Caki2 (cell line): ENCODE results near the gene BPIFB2. TPM values are rescaled to one million over a fixed set of nuclear protein-coding genes. Genes with fewer than 3 reads are reported as not detected.

Experiments used
- DNase-seq: peaks from one replicate; pipeline ENCODE4 v3.0.0-alpha.2; 2015; ENCODE audit warnings: low read depth
- in situ Hi-C: cut with HindIII; loops from 2 replicates; pipeline ENCODE4 v1.10.0; 2016; ENCODE audit warnings: low sequenced_read_pairs, low pct_unique_long_range_greater_than_20kb, mixed read lengths
- total RNA-seq: library from RNA; depleted of rRNA; stranded (reverse); fragments of >200 nt; shearing (Covaris generic); gene quantifications from 2 replicates; pipeline ENCODE4 v1.2.3, GENCODE V29; 2014; ENCODE audit warnings: low replicate concordance; rRNA removed

The BPIFB2 gene
- total RNA-seq, 1 experiment from 2014 or later = not detected

DNA sequence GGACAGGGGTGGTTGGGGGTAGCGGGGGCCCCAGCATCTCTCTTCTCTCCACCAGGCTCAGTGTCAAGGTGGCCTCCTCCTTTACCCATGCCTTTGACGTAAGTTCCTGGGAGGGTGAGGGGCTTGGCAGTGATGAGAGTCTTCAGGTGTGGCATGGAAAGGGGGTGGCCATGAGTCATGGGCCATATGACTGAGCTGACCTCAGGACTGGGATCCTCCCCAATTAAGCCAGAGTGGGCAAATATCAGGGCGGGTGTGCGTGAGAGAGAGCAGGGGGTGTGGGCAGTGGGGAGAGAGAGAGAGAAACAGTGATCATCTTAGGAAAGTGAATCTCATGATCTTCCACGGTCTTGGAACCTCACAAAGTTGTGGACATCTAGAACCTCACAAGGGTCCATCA is 63.7 kb downstream of the BPIFB2 start:
- in situ Hi-C loops = loop anchor here (10.0 kb wide), 1 partner anchor 146 kb away; no protein-coding TSS in a partner anchor
- DNase-seq = no peak

DNA sequence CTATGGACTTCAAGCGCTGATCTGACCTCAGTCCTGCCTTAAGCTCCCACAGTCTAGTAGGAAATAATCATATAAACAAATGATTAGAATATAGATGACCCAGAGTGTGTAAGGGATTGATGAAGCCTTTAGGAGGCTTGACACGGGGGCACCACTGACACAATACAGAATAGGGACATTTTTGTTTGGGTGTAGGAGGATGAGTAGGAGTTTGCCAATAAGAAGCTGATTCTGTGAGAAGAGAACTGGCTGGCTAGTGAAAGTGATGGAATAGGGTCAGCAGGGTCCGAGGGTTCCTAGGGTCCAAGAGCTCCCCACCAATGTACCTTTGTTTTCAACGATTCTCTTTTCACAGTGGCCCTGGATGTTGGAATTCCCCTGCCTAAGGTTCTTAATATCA is 64.9 kb downstream of the BPIFB2 start:
- in situ Hi-C loops = loop anchor here (10.0 kb wide), 1 partner anchor 148 kb away; no protein-coding TSS in a partner anchor
- no peak for DNase-seq

DNA sequence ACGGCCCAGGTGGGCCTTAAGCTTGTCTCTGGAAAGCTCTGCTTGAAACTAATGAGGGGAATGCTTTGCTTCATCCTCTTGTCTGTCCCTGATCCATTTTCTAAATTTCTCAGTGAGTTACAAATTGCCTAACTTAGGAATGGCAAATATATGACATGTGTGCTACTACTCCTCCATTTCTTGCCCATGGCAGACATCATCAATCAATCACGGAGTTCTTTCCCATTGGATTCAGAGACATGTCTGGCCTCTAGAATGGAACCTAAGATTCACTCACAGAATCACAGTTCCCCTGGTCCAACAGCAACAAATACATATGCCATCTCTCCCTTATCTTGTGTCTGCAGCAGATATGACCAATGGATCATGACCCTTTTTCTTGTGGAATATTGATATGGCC is 65.3 kb downstream of the BPIFB2 start:
- in situ Hi-C loops = loop anchor here (10.0 kb wide), 1 partner anchor 148 kb away; no protein-coding TSS in a partner anchor
- no peak for DNase-seq

Other genes with a start within 250 kb of the BPIFB2 start
- 52.7 and 54.1 TPM in 2 replicates for gene DNMT3B, start 245.3 kb upstream of the BPIFB2 start, total RNA-seq
- gene MAPRE1, start 187.8 kb upstream of the BPIFB2 start, total RNA-seq = 126 and 131 TPM in 2 replicates
- gene EFCAB8, start 148.8 kb upstream of the BPIFB2 start, total RNA-seq = not detected in 2 replicates
- gene SUN5, start 3.3 kb upstream of the BPIFB2 start, total RNA-seq = not detected in 2 replicates
- not detected in 2 replicates for gene BPIFB6, start 23.9 kb downstream of the BPIFB2 start, total RNA-seq
- not detected in 2 replicates for gene BPIFB3, start 46.2 kb downstream of the BPIFB2 start, total RNA-seq
- gene BPIFB4, start 71.9 kb downstream of the BPIFB2 start, total RNA-seq = not detected in 2 replicates
- gene BPIFA2, start 160.5 kb downstream of the BPIFB2 start, total RNA-seq = not detected in 2 replicates
- not detected in 2 replicates for gene BPIFA3, start 209.6 kb downstream of the BPIFB2 start, total RNA-seq
- gene BPIFA1, start 228.3 kb downstream of the BPIFB2 start, total RNA-seq = not detected in 2 replicates